ENCODE measurements around the gene ENOX2.
"Not testable (repeated sequence)": the region's sequence is repeated elsewhere in the genome, so short reads cannot be mapped to it uniquely, and the experiment has no call there.

The ENOX2 gene

GRCh38 chrX:130902783-130903613 is at the start of gene ENOX2:
Gene ENOX2 (minus strand): TSS chrX:130903209. CDS start chrX:130703216, 199,993 bp downstream.
- peak within 1 kb of the TSS; percentile 87 for H3K4me3 ChIP-seq (ENCODE audit: low read depth, low read length)
- H3K4me1 ChIP-seq (ENCODE audit: control insufficient read depth, insufficient read depth, low read length), result no peaks in the 10 kb centered on the region
- peak within 1 kb of the TSS; percentile 88 for H3K9ac ChIP-seq (ENCODE audit: low read depth, low read length)
- H3K27me3 ChIP-seq (ENCODE audit: control insufficient read depth, insufficient read depth, low read length), result peaks cover 3% of the 10 kb centered on the region
- H3K9me3 ChIP-seq (ENCODE audit: control insufficient read depth, insufficient read depth, low read length), result no peaks in the 10 kb centered on the region
- no peaks in the 10 kb centered on the region for H3K36me3 ChIP-seq (ENCODE audit: control insufficient read depth, insufficient read depth, low read length)

GRCh38 chrX:130952266-130953043 is 49.4 kb upstream of the ENOX2 start:
- no peak overlapping the region for H3K4me3 ChIP-seq (ENCODE audit: low read depth, low read length)
- no peaks in the 10 kb centered on the region for H3K27me3 ChIP-seq (ENCODE audit: control insufficient read depth, insufficient read depth, low read length)
- H3K36me3 ChIP-seq (ENCODE audit: control insufficient read depth, insufficient read depth, low read length), result no peaks in the 10 kb centered on the region
- H3K9me3 ChIP-seq (ENCODE audit: control insufficient read depth, insufficient read depth, low read length), result no peaks in the 10 kb centered on the region
- H3K4me1 ChIP-seq (ENCODE audit: control insufficient read depth, insufficient read depth, low read length), result no peaks in the 10 kb centered on the region
- no peak overlapping the region for H3K9ac ChIP-seq (ENCODE audit: low read depth, low read length)

- H3K4me1 ChIP-seq (ENCODE audit: control insufficient read depth, insufficient read depth, low read length), result no peaks in the 10 kb centered on the region
- no peak overlapping the region for H3K9ac ChIP-seq (ENCODE audit: low read depth, low read length)
- H3K27me3 ChIP-seq (ENCODE audit: control insufficient read depth, insufficient read depth, low read length), result no peaks in the 10 kb centered on the region
- no peak overlapping the region for H3K4me3 ChIP-seq (ENCODE audit: low read depth, low read length)
- no peaks in the 10 kb centered on the region for H3K36me3 ChIP-seq (ENCODE audit: control insufficient read depth, insufficient read depth, low read length)
- no peaks in the 10 kb centered on the region for H3K9me3 ChIP-seq (ENCODE audit: control insufficient read depth, insufficient read depth, low read length)
These were observed 41.2 kb upstream of the ENOX2 start for GRCh38 chrX:130944230-130944629.

- H3K9me3 ChIP-seq (ENCODE audit: control insufficient read depth, insufficient read depth, low read length), result no peaks in the 10 kb centered on the region
- H3K36me3 ChIP-seq (ENCODE audit: control insufficient read depth, insufficient read depth, low read length), result no peaks in the 10 kb centered on the region
These were observed 34.1 kb upstream of the ENOX2 start for GRCh38 chrX:130937101-130937500.

GRCh38 chrX:130933358-130933757 is 30.3 kb upstream of the ENOX2 start:
- H3K4me1 ChIP-seq (ENCODE audit: control insufficient read depth, insufficient read depth, low read length), result no peaks in the 10 kb centered on the region
- no peaks in the 10 kb centered on the region for H3K36me3 ChIP-seq (ENCODE audit: control insufficient read depth, insufficient read depth, low read length)
- H3K4me3 ChIP-seq (ENCODE audit: low read depth, low read length), result no peak overlapping the region
- no peaks in the 10 kb centered on the region for H3K27me3 ChIP-seq (ENCODE audit: control insufficient read depth, insufficient read depth, low read length)
- H3K9me3 ChIP-seq (ENCODE audit: control insufficient read depth, insufficient read depth, low read length), result no peaks in the 10 kb centered on the region
- H3K9ac ChIP-seq (ENCODE audit: low read depth, low read length), result no peak overlapping the region

More at GRCh38 chrX:130937101-130937500, 34.1 kb upstream of the ENOX2 start:
- Histone ChIP-seq H3K27me3 (ENCODE audit: control insufficient read depth, insufficient read depth, low read length) (no peaks in the 10 kb centered on the region), H3K9ac (ENCODE audit: low read depth, low read length) (no peak overlapping the region), H3K4me1 (ENCODE audit: control insufficient read depth, insufficient read depth, low read length) (no peaks in the 10 kb centered on the region), H3K4me3 (ENCODE audit: low read depth, low read length) (no peak overlapping the region)

- not testable (repeated sequence) for H3K27me3 ChIP-seq (ENCODE audit: control insufficient read depth, insufficient read depth, low read length); H3K4me3 ChIP-seq (ENCODE audit: low read depth, low read length); H3K36me3 ChIP-seq (ENCODE audit: control insufficient read depth, insufficient read depth, low read length); H3K9ac ChIP-seq (ENCODE audit: low read depth, low read length); H3K4me1 ChIP-seq (ENCODE audit: control insufficient read depth, insufficient read depth, low read length); H3K9me3 ChIP-seq (ENCODE audit: control insufficient read depth, insufficient read depth, low read length)
These were observed 17.4 kb upstream of the ENOX2 start for GRCh38 chrX:130920405-130920804.

- not testable (repeated sequence) for H3K4me3 ChIP-seq (ENCODE audit: low read depth, low read length)
These were observed 16.7 kb upstream of the ENOX2 start for GRCh38 chrX:130919676-130920075.

GRCh38 chrX:130918498-130918897 is 15.5 kb upstream of the ENOX2 start:
- H3K4me3 ChIP-seq (ENCODE audit: low read depth, low read length); H3K9me3 ChIP-seq (ENCODE audit: control insufficient read depth, insufficient read depth, low read length); H3K9ac ChIP-seq (ENCODE audit: low read depth, low read length); H3K36me3 ChIP-seq (ENCODE audit: control insufficient read depth, insufficient read depth, low read length); H3K4me1 ChIP-seq (ENCODE audit: control insufficient read depth, insufficient read depth, low read length); H3K27me3 ChIP-seq (ENCODE audit: control insufficient read depth, insufficient read depth, low read length): not testable (repeated sequence)

More at GRCh38 chrX:130919676-130920075, 16.7 kb upstream of the ENOX2 start:
- not testable (repeated sequence) for H3K9ac ChIP-seq (ENCODE audit: low read depth, low read length); H3K9me3 ChIP-seq (ENCODE audit: control insufficient read depth, insufficient read depth, low read length); H3K36me3 ChIP-seq (ENCODE audit: control insufficient read depth, insufficient read depth, low read length); H3K4me1 ChIP-seq (ENCODE audit: control insufficient read depth, insufficient read depth, low read length); H3K27me3 ChIP-seq (ENCODE audit: control insufficient read depth, insufficient read depth, low read length)

- Histone ChIP-seq H3K9me3 (ENCODE audit: control insufficient read depth, insufficient read depth, low read length) (no peaks in the 10 kb centered on the region), H3K36me3 (ENCODE audit: control insufficient read depth, insufficient read depth, low read length) (no peaks in the 10 kb centered on the region)
These were observed 13.8 kb upstream of the ENOX2 start for GRCh38 chrX:130916636-130917422.

GRCh38 chrX:130915302-130915701 is 12.3 kb upstream of the ENOX2 start:
- H3K9ac ChIP-seq (ENCODE audit: low read depth, low read length), result no peak overlapping the region
- no peaks in the 10 kb centered on the region for H3K36me3 ChIP-seq (ENCODE audit: control insufficient read depth, insufficient read depth, low read length)
- H3K9me3 ChIP-seq (ENCODE audit: control insufficient read depth, insufficient read depth, low read length), result no peaks in the 10 kb centered on the region
- H3K4me1 ChIP-seq (ENCODE audit: control insufficient read depth, insufficient read depth, low read length), result no peaks in the 10 kb centered on the region
- no peak overlapping the region for H3K4me3 ChIP-seq (ENCODE audit: low read depth, low read length)
- H3K27me3 ChIP-seq (ENCODE audit: control insufficient read depth, insufficient read depth, low read length), result no peaks in the 10 kb centered on the region

More at GRCh38 chrX:130916636-130917422, 13.8 kb upstream of the ENOX2 start:
- H3K4me3 ChIP-seq (ENCODE audit: low read depth, low read length), result no peak overlapping the region
- H3K27me3 ChIP-seq (ENCODE audit: control insufficient read depth, insufficient read depth, low read length), result no peaks in the 10 kb centered on the region
- no peak overlapping the region for H3K9ac ChIP-seq (ENCODE audit: low read depth, low read length)
- H3K4me1 ChIP-seq (ENCODE audit: control insufficient read depth, insufficient read depth, low read length), result no peaks in the 10 kb centered on the region

GRCh38 chrX:130909469-130910136 is 6.6 kb upstream of the ENOX2 start:
- H3K27me3 ChIP-seq (ENCODE audit: control insufficient read depth, insufficient read depth, low read length), result peaks cover 3% of the 10 kb centered on the region
- no peak overlapping the region for H3K4me3 ChIP-seq (ENCODE audit: low read depth, low read length)
- no peak overlapping the region for H3K9ac ChIP-seq (ENCODE audit: low read depth, low read length)
- H3K4me1 ChIP-seq (ENCODE audit: control insufficient read depth, insufficient read depth, low read length), result no peaks in the 10 kb centered on the region
- H3K9me3 ChIP-seq (ENCODE audit: control insufficient read depth, insufficient read depth, low read length), result no peaks in the 10 kb centered on the region
- H3K36me3 ChIP-seq (ENCODE audit: control insufficient read depth, insufficient read depth, low read length), result no peaks in the 10 kb centered on the region

All from iPS-15b (cell line).